SK-N-SH treated with all-trans-retinoic acid at 6 μM for 48 hours (cell line): ENCODE data around the gene TNIK.

Experiments used
- OSR1 ChIP-seq: fragments of 250-450 bp; sonication (Bioruptor Pico); IDR thresholded peaks from 2 replicates; pipeline ENCODE4 v1.8.0; 2022; ENCODE audit warnings: moderate library complexity, mild to moderate bottlenecking, inconsistent platforms
- PPARA ChIP-seq: fragments of 250-450 bp; sonication (Bioruptor Pico); IDR thresholded peaks from 2 replicates; pipeline ENCODE4 v1.5.0; 2020; ENCODE audit warnings: mild to moderate bottlenecking, borderline replicate concordance
- RARB ChIP-seq: fragments of 250-450 bp; sonication (Bioruptor Pico); IDR thresholded peaks from 2 replicates; pipeline ENCODE4 v1.8.0; 2021; ENCODE audit warnings: mild to moderate bottlenecking, moderate library complexity
- ZFP30 ChIP-seq: fragments of 450-650 bp; formaldehyde crosslinking; IDR thresholded peaks from 2 replicates; pipeline ENCODE4 v1.5.0; 2022; ENCODE audit warnings: mild to moderate bottlenecking, moderate library complexity
- ZNF565 ChIP-seq: fragments of 450-650 bp; formaldehyde crosslinking; conservative IDR thresholded peaks from 2 replicates; pipeline ENCODE4 v1.5.0; 2020; ENCODE audit warnings: low read depth, mild to moderate bottlenecking, moderate library complexity
- ZNF8 ChIP-seq: fragments of 450-650 bp; formaldehyde crosslinking; IDR thresholded peaks from 2 replicates; pipeline ENCODE4 v1.5.0; 2020; ENCODE audit warnings: mild to moderate bottlenecking, moderate library complexity
- TF ChIP-seq, protein P1 (sequence below): fragments of 250-450 bp; sonication (Bioruptor Pico); IDR thresholded peaks from 2 replicates; pipeline ENCODE4 v1.5.1; 2020; ENCODE audit warnings: low read depth, mild to moderate bottlenecking, moderate library complexity
- TF ChIP-seq, protein P2 (sequence below): fragments of 250-450 bp; sonication (Bioruptor Pico); IDR thresholded peaks from 2 replicates; pipeline ENCODE4 v1.8.0; 2020; ENCODE audit warnings: mild to moderate bottlenecking, moderate library complexity, borderline replicate concordance
- TF ChIP-seq, protein P3 (sequence below): fragments of 250-450 bp; sonication (Bioruptor Pico); IDR thresholded peaks from 2 replicates; pipeline ENCODE4 v1.5.1; 2021; ENCODE audit warnings: mild to moderate bottlenecking, moderate library complexity

DNA sequence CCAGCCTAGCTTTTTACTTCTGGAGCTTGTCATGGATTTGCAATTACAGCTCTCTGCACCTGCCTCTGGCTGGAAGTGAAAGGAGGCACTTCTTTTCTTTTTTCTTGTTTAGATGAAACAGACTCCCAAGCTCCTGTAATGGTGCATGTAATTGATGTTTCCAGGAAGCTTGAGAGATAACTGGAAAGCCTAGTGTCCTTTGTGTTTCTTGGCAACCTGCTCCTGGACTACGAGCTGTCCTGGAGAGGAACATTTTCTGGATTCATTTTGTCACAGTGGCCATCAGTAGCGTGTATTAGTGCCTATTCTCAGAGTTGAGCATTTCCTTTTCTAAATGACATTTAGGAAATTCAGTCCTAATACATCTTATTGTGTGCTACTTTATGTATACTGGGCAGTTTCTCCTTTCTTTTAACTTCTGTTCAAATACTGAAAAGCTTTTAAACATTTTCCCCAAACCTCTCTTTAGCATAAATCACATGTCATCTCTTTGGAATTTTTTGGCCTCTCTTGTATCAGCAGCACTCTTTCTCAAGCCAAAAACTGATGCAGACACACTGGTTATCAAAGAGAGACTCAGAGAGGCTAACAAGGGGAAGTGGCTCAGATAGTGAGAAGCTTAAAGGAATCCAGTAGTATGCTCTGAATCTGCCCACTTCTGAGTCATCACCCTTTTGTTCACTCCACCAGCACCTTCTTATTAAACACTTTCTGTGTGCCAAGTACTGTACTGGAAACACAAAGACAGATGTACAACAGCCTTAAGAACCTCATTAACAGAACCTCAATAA, 371.0 kb downstream of the TNIK start:
- TF ChIP-seq PPARA (CRISPR knock-in tag) (no peak), ZFP30 (CRISPR knock-in tag) (no peak), RARB (CRISPR knock-in tag) (no peak), ZNF565 (CRISPR knock-in tag) (no peak), ZNF8 (CRISPR knock-in tag) (no peak), OSR1 (CRISPR knock-in tag) (no peak)
- TF ChIP-seq, protein P1, sequence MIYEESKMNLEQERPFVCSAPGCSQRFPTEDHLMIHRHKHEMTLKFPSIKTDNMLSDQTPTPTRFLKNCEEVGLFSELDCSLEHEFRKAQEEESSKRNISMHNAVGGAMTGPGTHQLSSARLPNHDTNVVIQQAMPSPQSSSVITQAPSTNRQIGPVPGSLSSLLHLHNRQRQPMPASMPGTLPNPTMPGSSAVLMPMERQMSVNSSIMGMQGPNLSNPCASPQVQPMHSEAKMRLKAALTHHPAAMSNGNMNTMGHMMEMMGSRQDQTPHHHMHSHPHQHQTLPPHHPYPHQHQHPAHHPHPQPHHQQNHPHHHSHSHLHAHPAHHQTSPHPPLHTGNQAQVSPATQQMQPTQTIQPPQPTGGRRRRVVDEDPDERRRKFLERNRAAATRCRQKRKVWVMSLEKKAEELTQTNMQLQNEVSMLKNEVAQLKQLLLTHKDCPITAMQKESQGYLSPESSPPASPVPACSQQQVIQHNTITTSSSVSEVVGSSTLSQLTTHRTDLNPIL (CRISPR knock-in tag) = no peak
- TF ChIP-seq, protein P2, sequence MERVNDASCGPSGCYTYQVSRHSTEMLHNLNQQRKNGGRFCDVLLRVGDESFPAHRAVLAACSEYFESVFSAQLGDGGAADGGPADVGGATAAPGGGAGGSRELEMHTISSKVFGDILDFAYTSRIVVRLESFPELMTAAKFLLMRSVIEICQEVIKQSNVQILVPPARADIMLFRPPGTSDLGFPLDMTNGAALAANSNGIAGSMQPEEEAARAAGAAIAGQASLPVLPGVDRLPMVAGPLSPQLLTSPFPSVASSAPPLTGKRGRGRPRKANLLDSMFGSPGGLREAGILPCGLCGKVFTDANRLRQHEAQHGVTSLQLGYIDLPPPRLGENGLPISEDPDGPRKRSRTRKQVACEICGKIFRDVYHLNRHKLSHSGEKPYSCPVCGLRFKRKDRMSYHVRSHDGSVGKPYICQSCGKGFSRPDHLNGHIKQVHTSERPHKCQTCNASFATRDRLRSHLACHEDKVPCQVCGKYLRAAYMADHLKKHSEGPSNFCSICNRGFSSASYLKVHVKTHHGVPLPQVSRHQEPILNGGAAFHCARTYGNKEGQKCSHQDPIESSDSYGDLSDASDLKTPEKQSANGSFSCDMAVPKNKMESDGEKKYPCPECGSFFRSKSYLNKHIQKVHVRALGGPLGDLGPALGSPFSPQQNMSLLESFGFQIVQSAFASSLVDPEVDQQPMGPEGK = no peak
- TF ChIP-seq, protein P3, sequence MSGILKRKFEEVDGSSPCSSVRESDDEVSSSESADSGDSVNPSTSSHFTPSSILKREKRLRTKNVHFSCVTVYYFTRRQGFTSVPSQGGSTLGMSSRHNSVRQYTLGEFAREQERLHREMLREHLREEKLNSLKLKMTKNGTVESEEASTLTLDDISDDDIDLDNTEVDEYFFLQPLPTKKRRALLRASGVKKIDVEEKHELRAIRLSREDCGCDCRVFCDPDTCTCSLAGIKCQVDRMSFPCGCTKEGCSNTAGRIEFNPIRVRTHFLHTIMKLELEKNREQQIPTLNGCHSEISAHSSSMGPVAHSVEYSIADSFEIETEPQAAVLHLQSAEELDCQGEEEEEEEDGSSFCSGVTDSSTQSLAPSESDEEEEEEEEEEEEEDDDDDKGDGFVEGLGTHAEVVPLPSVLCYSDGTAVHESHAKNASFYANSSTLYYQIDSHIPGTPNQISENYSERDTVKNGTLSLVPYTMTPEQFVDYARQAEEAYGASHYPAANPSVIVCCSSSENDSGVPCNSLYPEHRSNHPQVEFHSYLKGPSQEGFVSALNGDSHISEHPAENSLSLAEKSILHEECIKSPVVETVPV (CRISPR knock-in tag) = no peak
